T-helper 17 cell (primary cell): ENCODE results near the gene MBD3L2. TPM values are rescaled to one million over a fixed set of nuclear protein-coding genes. Genes with fewer than 3 reads are reported as not detected.

Experiments used
- total RNA-seq, 4 donors: library from RNA in 2 of 4; stranded (reverse) in 2 of 4; gene quantifications; one replicate each; pipeline ENCODE4 v1.2.3 and lab custom pipeline; 2022 to 2026

MBD3L2 gene
- total RNA-seq, 2 donors from 2014 or later = not detected

Other genes starting within 250 kb of the MBD3L2 start
- gene ADGRE1, start 161.7 kb upstream of the MBD3L2 start, total RNA-seq = 1 to 10 TPM; 3.6 to 6.6 TPM
- gene MBD3L2B, start 27.9 kb upstream of the MBD3L2 start, total RNA-seq = not detected
- gene MBD3L5, start 18.7 kb upstream of the MBD3L2 start, total RNA-seq = not detected
- gene MBD3L4, start 9.1 kb upstream of the MBD3L2 start, total RNA-seq = not detected
- gene MBD3L3, start 9.4 kb downstream of the MBD3L2 start, total RNA-seq = not detected
- 10 to 100 TPM in 1 of 2 donors, 1 to 10 TPM in 1; 9.4 to 11.2 TPM for gene ZNF557, start 20.4 kb downstream of the MBD3L2 start, total RNA-seq
- gene INSR, start 245.1 kb downstream of the MBD3L2 start, total RNA-seq = 1 to 10 TPM in 1 of 2 donors, under 1 TPM in 1; 0.76 to 3.5 TPM